Stomach (tissue), 4 donors: ENCODE results near the gene MYPN.

Experiments
- CTCF ChIP-seq, 7 experiments: fragments of 450-650 bp in 4 of 7; fragments of 200-600 bp in 3 of 7; sonication (generic) in 3 of 7; IDR thresholded peaks; one replicate each; pipeline ENCODE4 v1.5.1; 2016 to 2019; ENCODE audit warnings: antibody characterized with exemption in 7 of 7, control low read depth in 2 of 7, mild to moderate bottlenecking in 1 of 7
- EP300 ChIP-seq: sonication (generic); formaldehyde crosslinking; IDR thresholded peaks from one replicate; pipeline ENCODE4 v1.6.1; 2017; ENCODE audit warnings: antibody characterized with exemption
- POLR2A ChIP-seq, 4 donors: fragments of 450-650 bp; IDR thresholded peaks; one replicate each; pipeline ENCODE4 v1.6.1; 2016; ENCODE audit warnings: antibody characterized with exemption in 4 of 4, control low read depth in 2 of 4, mild to moderate bottlenecking in 1 of 4, moderate library complexity in 1 of 4
- POLR2AphosphoS5 ChIP-seq, 3 donors: sonication (generic); formaldehyde crosslinking; IDR thresholded peaks; one replicate each; pipeline ENCODE4 v1.6.1; 2016; ENCODE audit warnings: antibody characterized with exemption in 3 of 3

DNA sequence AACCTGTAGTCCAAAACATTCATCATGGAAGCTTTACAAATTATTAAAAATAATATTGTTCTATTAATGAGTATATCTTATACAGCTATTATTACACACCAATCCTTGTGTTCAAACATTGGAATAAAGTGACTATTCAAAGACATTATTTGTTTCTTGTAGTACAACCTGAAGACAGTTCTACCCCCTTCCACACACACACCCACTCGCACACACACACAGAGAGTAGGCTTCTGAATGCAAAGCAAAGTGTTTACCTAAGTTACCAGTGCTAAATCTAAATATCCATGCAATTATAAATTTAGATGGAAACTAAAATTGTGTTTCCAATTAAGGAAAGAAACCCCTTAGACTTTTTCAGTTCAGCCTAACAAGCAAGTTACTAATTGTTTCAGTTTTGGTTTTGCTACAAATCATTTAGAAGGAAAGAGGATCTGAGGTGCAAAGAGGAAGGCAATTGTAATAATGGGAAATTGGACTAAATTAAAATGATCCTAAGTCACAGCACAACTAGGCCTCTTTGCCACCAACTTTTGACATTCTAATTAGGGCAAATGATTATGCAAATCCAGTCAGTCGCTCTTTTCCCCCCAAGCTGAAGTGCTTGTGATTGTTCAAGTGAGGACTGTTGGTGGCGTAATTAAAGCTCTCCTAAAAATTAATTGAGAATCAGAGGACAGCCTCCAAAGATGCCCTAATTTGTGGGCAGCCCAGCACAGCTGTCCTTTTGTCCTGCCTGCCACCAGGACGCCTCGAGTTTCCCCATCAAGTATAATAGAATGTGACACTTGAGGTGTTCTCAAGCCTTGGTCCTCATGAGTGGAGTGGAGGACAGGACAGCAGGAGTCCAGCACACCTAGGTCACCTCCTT lies 142.6 kb downstream of the MYPN start:
- TF ChIP-seq CTCF (IDR thresholded peaks at IDR 0.05) (no peak), POLR2A (IDR thresholded peaks at IDR 0.05) (no peak), POLR2AphosphoS5 (IDR thresholded peaks at IDR 0.05) (no peak), EP300 (no peak)
